Suprapubic skin (tissue), 4 donors: Measurements from ENCODE around the gene UBAP1L.
"Not testable (repeated sequence)": the region's sequence is repeated elsewhere in the genome, so short reads cannot be mapped to it uniquely, and the experiment has no call there.

Experiments used
- EP300 ChIP-seq: sonication (generic); formaldehyde crosslinking; IDR thresholded peaks from one replicate; pipeline ENCODE4 v1.6.1; 2017; ENCODE audit warnings: antibody characterized with exemption
- POLR2A ChIP-seq, 2 donors: fragments of 450-650 bp; IDR thresholded peaks; one replicate each; pipeline ENCODE4 v1.6.1; 2017; ENCODE audit warnings: antibody characterized with exemption in 2 of 2, mild to moderate bottlenecking in 2 of 2, moderate library complexity in 2 of 2
- POLR2AphosphoS5 ChIP-seq, 3 donors: sonication (generic); formaldehyde crosslinking; IDR thresholded peaks; one replicate each; pipeline ENCODE4 v1.6.1; 2017; ENCODE audit warnings: antibody characterized with exemption in 3 of 3
- TF ChIP-seq, protein P1 (sequence below), 2 donors: fragments of 200-600 bp in 1 of 2; fragments of 450-650 bp in 1 of 2; sonication (generic) in 1 of 2; IDR thresholded peaks; one replicate each; pipeline ENCODE4 v1.5.1; 2016 to 2019; ENCODE audit warnings: antibody characterized with exemption in 2 of 2, mild to moderate bottlenecking in 1 of 2, moderate library complexity in 1 of 2

DNA sequence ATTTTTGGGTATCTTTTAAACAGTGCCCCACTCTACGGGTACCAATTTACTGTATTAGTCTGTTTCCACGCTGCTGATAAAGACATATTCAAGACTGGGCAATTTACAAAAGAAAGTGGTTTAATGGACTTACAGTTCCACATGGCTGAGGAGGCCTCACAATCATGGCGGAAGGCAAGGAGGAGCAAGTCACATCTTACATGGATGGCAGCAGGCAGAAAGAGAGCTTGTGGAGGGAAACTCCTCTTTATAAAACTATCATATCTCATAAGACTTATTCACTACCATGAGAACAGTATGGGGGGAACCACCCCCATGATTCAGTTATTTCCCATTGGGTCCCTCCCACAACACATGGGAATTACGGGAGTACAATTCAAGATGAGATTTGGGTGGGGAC is 22.9 kb upstream of the UBAP1L start:
- TF ChIP-seq, protein P1, sequence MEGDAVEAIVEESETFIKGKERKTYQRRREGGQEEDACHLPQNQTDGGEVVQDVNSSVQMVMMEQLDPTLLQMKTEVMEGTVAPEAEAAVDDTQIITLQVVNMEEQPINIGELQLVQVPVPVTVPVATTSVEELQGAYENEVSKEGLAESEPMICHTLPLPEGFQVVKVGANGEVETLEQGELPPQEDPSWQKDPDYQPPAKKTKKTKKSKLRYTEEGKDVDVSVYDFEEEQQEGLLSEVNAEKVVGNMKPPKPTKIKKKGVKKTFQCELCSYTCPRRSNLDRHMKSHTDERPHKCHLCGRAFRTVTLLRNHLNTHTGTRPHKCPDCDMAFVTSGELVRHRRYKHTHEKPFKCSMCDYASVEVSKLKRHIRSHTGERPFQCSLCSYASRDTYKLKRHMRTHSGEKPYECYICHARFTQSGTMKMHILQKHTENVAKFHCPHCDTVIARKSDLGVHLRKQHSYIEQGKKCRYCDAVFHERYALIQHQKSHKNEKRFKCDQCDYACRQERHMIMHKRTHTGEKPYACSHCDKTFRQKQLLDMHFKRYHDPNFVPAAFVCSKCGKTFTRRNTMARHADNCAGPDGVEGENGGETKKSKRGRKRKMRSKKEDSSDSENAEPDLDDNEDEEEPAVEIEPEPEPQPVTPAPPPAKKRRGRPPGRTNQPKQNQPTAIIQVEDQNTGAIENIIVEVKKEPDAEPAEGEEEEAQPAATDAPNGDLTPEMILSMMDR (IDR thresholded peaks at IDR 0.05), result not testable (repeated sequence)
- not testable (repeated sequence) for TF ChIP-seq POLR2A (IDR thresholded peaks at IDR 0.05); EP300; POLR2AphosphoS5 (IDR thresholded peaks at IDR 0.05)
